Choroid plexus epithelial cell (primary cell): Measurements from ENCODE around the gene DPH6.

Experiments
- DNase-seq: peaks from one replicate; pipeline ENCODE4 v3.0.0-alpha.2; 2010; ENCODE audit warnings: low read depth
- H3K4me3 ChIP-seq: 2 replicates; pipeline ENCODE4 v1.5.1; 2011; ENCODE audit warnings: low read depth, mild to moderate bottlenecking, control low read depth, low read length, moderate library complexity
- TF ChIP-seq, protein P1 (sequence below): conservative IDR thresholded peaks from 2 replicates; pipeline ENCODE4 v1.5.1; 2011; ENCODE audit warnings: low read depth, mild to moderate bottlenecking, control low read depth, inconsistent platforms, low read length, moderate library complexity

DPH6 gene

GRCh38 chr15:35565901-35566300 lies 19.9 kb upstream of the DPH6 start:
- DNase-seq, result no peak
- H3K4me3 ChIP-seq, result no peak overlapping the region
- TF ChIP-seq, protein P1, sequence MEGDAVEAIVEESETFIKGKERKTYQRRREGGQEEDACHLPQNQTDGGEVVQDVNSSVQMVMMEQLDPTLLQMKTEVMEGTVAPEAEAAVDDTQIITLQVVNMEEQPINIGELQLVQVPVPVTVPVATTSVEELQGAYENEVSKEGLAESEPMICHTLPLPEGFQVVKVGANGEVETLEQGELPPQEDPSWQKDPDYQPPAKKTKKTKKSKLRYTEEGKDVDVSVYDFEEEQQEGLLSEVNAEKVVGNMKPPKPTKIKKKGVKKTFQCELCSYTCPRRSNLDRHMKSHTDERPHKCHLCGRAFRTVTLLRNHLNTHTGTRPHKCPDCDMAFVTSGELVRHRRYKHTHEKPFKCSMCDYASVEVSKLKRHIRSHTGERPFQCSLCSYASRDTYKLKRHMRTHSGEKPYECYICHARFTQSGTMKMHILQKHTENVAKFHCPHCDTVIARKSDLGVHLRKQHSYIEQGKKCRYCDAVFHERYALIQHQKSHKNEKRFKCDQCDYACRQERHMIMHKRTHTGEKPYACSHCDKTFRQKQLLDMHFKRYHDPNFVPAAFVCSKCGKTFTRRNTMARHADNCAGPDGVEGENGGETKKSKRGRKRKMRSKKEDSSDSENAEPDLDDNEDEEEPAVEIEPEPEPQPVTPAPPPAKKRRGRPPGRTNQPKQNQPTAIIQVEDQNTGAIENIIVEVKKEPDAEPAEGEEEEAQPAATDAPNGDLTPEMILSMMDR, result no peak

- no peak for DNase-seq
- TF ChIP-seq, protein P1, result no peak
- H3K4me3 ChIP-seq, result no peak overlapping the region
These were observed 16.7 kb upstream of the DPH6 start for GRCh38 chr15:35562641-35563040.

DNA sequence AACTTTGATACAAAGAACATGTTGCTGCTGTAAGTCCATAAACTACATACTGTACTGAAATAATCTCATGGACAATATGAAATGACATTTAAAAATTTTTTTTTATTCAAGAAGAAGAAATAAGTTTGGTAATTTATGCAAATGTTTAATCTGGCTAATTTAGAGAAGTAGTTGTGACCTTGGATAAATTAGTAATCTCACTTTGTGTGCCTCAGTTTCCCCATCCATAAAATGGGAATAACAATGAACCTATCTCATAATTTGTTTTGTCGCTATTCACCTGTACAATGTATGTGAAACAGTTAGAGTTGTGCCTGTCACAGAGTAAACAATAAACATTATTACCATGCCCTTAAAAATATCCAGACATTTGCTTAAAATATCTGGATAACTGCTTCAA lies 15.3 kb upstream of the DPH6 start:
- no peak overlapping the region for H3K4me3 ChIP-seq
- DNase-seq, result no peak
- TF ChIP-seq, protein P1, result no peak

GRCh38 chr15:35560870-35561269 lies 14.9 kb upstream of the DPH6 start:
- H3K4me3 ChIP-seq, result no peak overlapping the region
- TF ChIP-seq, protein P1, result no peak
- DNase-seq, result peak; percentile 19

DNA sequence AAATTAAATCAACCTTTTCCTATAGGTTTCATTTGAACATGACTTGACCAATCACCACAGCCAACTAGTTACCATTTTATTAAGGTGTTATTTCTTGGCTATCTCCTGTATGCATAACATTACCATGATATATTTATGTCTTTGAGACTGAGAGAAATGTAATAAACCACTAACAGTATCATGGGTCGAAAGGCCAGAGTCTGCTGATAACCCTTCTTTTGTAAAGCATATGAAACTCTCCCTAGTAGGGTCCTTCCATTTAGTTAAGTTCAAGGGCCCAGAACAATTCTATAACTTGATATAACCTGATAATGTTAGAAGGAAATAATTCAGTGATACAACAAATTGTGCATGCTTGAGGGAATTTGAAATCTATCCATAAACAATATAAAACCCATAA lies 14.3 kb upstream of the DPH6 start:
- TF ChIP-seq, protein P1, result no peak
- H3K4me3 ChIP-seq, result no peak overlapping the region
- no peak for DNase-seq

GRCh38 chr15:35559683-35560082 lies 13.7 kb upstream of the DPH6 start:
- no peak for DNase-seq

GRCh38 chr15:35557544-35557943 lies 11.6 kb upstream of the DPH6 start:
- H3K4me3 ChIP-seq, result no peak overlapping the region
- peak; percentile 82 for DNase-seq
- TF ChIP-seq, protein P1, result no peak

More at GRCh38 chr15:35559683-35560082, 13.7 kb upstream of the DPH6 start:
- TF ChIP-seq, protein P1, result no peak
- no peak overlapping the region for H3K4me3 ChIP-seq
